Stomach (tissue), 9 donors: Measurements from ENCODE around the gene ERBB4. TPM values are rescaled to one million over a fixed set of nuclear protein-coding genes. Genes with fewer than 3 reads are reported as not detected.

Experiments used
- DNase-seq, 2 donors: peaks; one replicate each; pipeline versions ENCODE4 v3.0.0 to v3.0.0-alpha.2; 2013 to 2019
- H3K27ac ChIP-seq, 5 donors: fragments of 200-600 bp in 4 of 5; sonication (generic) in 4 of 5; one replicate each; pipeline ENCODE4 v1.5.1; 2013 to 2019; ENCODE audit warnings: mild to moderate bottlenecking in 1 of 5, moderate library complexity in 1 of 5
- H3K27me3 ChIP-seq, 3 donors: fragments of 200-600 bp; sonication (generic); one replicate each; pipeline ENCODE4 v1.5.1; 2017 to 2019; ENCODE audit warnings: mixed run types in 1 of 3
- H3K36me3 ChIP-seq, 4 donors: fragments of 200-600 bp; sonication (generic); 1 replicate in 3 of 4; 2 replicates in 1 of 4; pipeline ENCODE4 v1.5.1; 2016 to 2019
- H3K4me1 ChIP-seq, 4 donors: fragments of 200-600 bp; sonication (generic); one replicate each; pipeline ENCODE4 v1.5.1; 2016 to 2019
- H3K4me3 ChIP-seq, 4 donors: fragments of 200-600 bp; sonication (generic) in 3 of 4; one replicate each; pipeline ENCODE4 v1.5.1; 2016 to 2019; ENCODE audit warnings: mild to moderate bottlenecking in 1 of 4
- H3K9me3 ChIP-seq, 4 donors: fragments of 200-600 bp; sonication (generic); one replicate each; pipeline ENCODE4 v1.5.1; 2016 to 2019
- CTCF ChIP-seq, 7 experiments: fragments of 450-650 bp in 4 of 7; fragments of 200-600 bp in 3 of 7; sonication (generic) in 3 of 7; IDR thresholded peaks; one replicate each; pipeline ENCODE4 v1.5.1; 2016 to 2019; ENCODE audit warnings: antibody characterized with exemption in 7 of 7, control low read depth in 2 of 7, mild to moderate bottlenecking in 1 of 7
- EP300 ChIP-seq: sonication (generic); formaldehyde crosslinking; IDR thresholded peaks from one replicate; pipeline ENCODE4 v1.6.1; 2017; ENCODE audit warnings: antibody characterized with exemption
- POLR2A ChIP-seq, 4 donors: fragments of 450-650 bp; IDR thresholded peaks; one replicate each; pipeline ENCODE4 v1.6.1; 2016; ENCODE audit warnings: antibody characterized with exemption in 4 of 4, control low read depth in 2 of 4, mild to moderate bottlenecking in 1 of 4, moderate library complexity in 1 of 4
- POLR2AphosphoS5 ChIP-seq, 3 donors: sonication (generic); formaldehyde crosslinking; IDR thresholded peaks; one replicate each; pipeline ENCODE4 v1.6.1; 2016; ENCODE audit warnings: antibody characterized with exemption in 3 of 3
- WGBS, 5 donors: extraction: QIAGEN DNeasy Blood & Tissue Kit in 3 of 5; methylation state at CpG; one replicate each; pipeline versions ENCODE4 v1.1.5 to v1.1.7; 2013 to 2018; 5-methylcytosine and 5-hydroxymethylcytosine counted together
- intact Hi-C: fragments of 100-400 bp; cut with DNase I; formaldehyde crosslinking; loops from one replicate; pipeline ENCODE4 v1.15.1; 2023; ENCODE audit warnings: low total_unique reads
- polyA plus RNA-seq, 3 donors: library from polyadenylated mRNA; stranded (reverse); fragments of 200-250 nt; gene quantifications; one replicate each; pipeline ENCODE4 v1.2.3, GENCODE V29; 2013
- total RNA-seq, 5 donors: library from RNA; depleted of rRNA; stranded (reverse); fragments of >200 nt; gene quantifications; one replicate each; pipeline versions ENCODE4 v1.1.0 to v1.2.3, GENCODE V29; 2014 to 2016
- donor health status: healthy with polysubstance abuse.
- donor health status: Bipolar disorder and iron deficiency.
- donor health status: healthy.

ERBB4 gene
- total and polyA plus RNA-seq, 8 donors, result 0.12 to 2.5 (median 0.45) TPM; not detected in 1

GRCh38 chr2:211652327-211652726, 886.3 kb downstream of the ERBB4 start:
- intact Hi-C loops, result no loop called here
- no peaks in the 10 kb centered on the region for H3K27me3 ChIP-seq
- no peak overlapping the region for H3K4me3 ChIP-seq
- no peaks in the 10 kb centered on the region for H3K9me3 ChIP-seq
- no peaks in the 10 kb centered on the region for H3K4me1 ChIP-seq
- WGBS, 5 donors, result 39 to 67% (median 63%) methylated on average over 1 of the region's 1 CpG
- TF ChIP-seq POLR2AphosphoS5 (IDR thresholded peaks at IDR 0.05) (no peak), EP300 (no peak), CTCF (IDR thresholded peaks at IDR 0.05) (no peak), POLR2A (IDR thresholded peaks at IDR 0.05) (no peak)
- DNase-seq, result no peak
- H3K36me3 ChIP-seq, result no peaks in the 10 kb centered on the region
- no peak overlapping the region for H3K27ac ChIP-seq

- H3K4me1 ChIP-seq, result no peaks in the 10 kb centered on the region
- no peaks in the 10 kb centered on the region for H3K27me3 ChIP-seq
- intact Hi-C loops, result no loop called here
- no peaks in the 10 kb centered on the region for H3K9me3 ChIP-seq
- no peak for DNase-seq
- no peaks in the 10 kb centered on the region for H3K36me3 ChIP-seq
- H3K4me3 ChIP-seq, result no peak overlapping the region
- WGBS, 5 donors, result 76 to 93% (median 82%) methylated on average over 2 of the region's 2 CpGs
- no peak overlapping the region for H3K27ac ChIP-seq
- TF ChIP-seq POLR2AphosphoS5 (IDR thresholded peaks at IDR 0.05) (no peak), POLR2A (IDR thresholded peaks at IDR 0.05) (no peak), EP300 (no peak), CTCF (IDR thresholded peaks at IDR 0.05) (no peak)
These were observed 889.3 kb downstream of the ERBB4 start for GRCh38 chr2:211649331-211649730.

GRCh38 chr2:211631503-211631902, 907.1 kb downstream of the ERBB4 start:
- no peak for DNase-seq
- H3K27me3 ChIP-seq, result no peaks in the 10 kb centered on the region
- TF ChIP-seq EP300, result no peak
- TF ChIP-seq CTCF (IDR thresholded peaks at IDR 0.05), result no peak
- no peak for TF ChIP-seq POLR2AphosphoS5 (IDR thresholded peaks at IDR 0.05)
- TF ChIP-seq POLR2A (IDR thresholded peaks at IDR 0.05), result no peak
- no peaks in the 10 kb centered on the region for H3K9me3 ChIP-seq
- no peaks in the 10 kb centered on the region for H3K36me3 ChIP-seq
- intact Hi-C loops, result no loop called here
- no peak overlapping the region for H3K4me3 ChIP-seq
- H3K27ac ChIP-seq, result no peak overlapping the region
- no peaks in the 10 kb centered on the region for H3K4me1 ChIP-seq
- 40 to 56% (median 46%) methylated on average over 1 of the region's 1 CpG for WGBS, 5 donors

GRCh38 chr2:211623096-211623495, 915.5 kb downstream of the ERBB4 start:
- Histone ChIP-seq H3K4me1 (no peaks in the 10 kb centered on the region), H3K27ac (no peak overlapping the region), H3K4me3 (no peak overlapping the region), H3K27me3 (no peaks in the 10 kb centered on the region), H3K9me3 (no peaks in the 10 kb centered on the region), H3K36me3 (no peaks in the 10 kb centered on the region)
- intact Hi-C loops, result no loop called here
- DNase-seq, result no peak
- TF ChIP-seq CTCF (IDR thresholded peaks at IDR 0.05), result no peak
- TF ChIP-seq POLR2AphosphoS5 (IDR thresholded peaks at IDR 0.05), result no peak
- TF ChIP-seq POLR2A (IDR thresholded peaks at IDR 0.05), result no peak
- TF ChIP-seq EP300, result no peak
